Stimulated activated CD4-positive, alpha-beta T cell treated with anti-CD3 and anti-CD28 coated beads, Interleukin-1b, Interleukin-23, amount 100 ng/mL, for 1 hour (primary cell): ENCODE measurements around the gene NEK1.
"Not testable (repeated sequence)": the region's sequence is repeated elsewhere in the genome, so short reads cannot be mapped to it uniquely, and the experiment has no call there.

Experiments used
- DNase-seq, 2 donors: peaks; one replicate each; pipeline ENCODE4 v3.0.0-alpha.2; 2020; ENCODE audit warnings: low read depth in 2 of 2

Gene NEK1

DNA sequence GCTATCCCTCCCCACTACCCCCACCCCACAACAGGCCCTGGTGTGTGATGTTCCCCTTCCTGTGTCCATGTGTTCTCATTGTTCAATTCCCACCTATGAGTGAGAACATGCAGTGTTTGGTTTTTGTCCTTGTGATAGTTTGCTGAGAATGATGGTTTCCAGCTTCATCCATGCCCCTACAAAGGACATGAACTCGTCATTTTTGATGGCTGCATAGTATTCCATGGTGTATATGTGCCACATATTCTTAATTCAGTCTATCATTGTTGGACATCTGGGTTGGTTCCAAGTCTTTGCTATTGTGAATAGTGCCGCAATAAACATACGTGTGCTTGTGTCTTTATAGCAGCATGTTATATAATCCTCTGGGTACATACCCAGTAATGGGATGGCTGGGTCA is 118.1 kb downstream of the NEK1 start:
- DNase-seq, result not testable (repeated sequence)

DNA sequence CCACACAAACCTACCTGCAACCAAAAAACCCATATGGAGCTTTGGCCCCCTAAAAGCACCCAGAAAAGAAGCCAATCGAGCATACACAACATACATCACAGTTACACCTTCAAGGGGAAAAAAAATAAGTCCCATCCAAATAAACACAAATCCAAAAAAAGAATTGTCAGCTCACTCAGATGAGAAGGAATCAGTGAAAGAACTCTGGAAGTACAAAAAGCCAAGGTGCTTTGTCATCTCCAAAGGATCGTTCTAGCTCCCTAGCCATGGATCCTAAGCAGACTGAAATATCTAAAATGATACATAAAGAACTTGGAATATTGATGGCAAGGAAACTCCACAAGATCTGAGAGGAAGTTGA is 119.2 kb downstream of the NEK1 start:
- no peak for DNase-seq

DNA sequence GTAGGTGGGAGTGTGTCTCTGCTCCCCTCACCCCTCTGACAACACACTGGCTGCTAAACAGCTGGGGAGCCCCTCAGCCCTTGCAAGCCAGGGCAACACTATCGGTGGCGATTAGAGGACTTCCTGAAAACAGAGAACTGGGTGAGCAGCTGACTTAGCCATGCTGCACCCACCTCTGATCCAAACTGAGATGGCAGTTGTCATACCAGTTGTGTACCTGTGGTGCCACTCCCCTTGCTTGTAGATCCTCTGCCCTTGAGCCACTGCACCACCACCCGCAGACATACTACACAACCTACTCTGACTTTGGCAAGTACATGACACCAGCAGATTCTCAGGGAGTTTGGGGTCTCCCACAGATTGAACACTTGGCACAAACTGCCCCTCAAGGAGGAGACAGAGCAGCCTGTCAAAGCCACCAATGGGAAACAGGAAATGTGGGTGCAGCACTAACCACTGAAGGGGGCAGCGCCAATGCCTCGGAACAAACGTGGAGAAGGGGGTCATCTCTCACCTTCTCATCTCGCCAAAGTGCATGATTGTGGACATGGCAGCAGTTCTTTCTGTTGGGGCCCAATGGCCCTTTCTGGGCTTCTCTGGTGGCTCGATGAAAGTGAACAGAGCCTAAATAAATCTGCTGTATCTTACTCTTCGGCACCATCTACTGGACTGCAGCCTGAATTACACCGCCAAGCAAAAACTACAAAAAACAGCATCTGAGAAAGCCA is 119.8 kb downstream of the NEK1 start:
- DNase-seq, result no peak

DNA sequence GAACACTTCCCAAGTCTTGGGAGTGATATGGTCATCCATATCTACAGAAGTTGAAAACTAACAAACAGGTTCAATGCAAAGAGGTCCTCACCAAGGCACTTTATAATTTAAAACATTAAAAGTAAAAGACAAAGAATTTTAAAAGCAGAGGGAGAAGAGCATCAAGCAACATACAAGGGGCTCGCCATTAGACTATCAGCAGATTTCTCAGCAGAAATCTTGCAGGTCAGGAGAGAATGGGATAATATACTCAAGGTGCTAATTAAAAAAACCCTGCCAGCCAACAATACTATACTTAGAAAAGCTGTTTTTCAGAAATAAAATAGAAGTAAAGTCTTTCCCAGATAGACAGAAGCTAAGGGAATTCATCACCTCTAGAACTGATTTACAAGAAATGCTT is 121.2 kb downstream of the NEK1 start:
- DNase-seq, result no peak

DNA sequence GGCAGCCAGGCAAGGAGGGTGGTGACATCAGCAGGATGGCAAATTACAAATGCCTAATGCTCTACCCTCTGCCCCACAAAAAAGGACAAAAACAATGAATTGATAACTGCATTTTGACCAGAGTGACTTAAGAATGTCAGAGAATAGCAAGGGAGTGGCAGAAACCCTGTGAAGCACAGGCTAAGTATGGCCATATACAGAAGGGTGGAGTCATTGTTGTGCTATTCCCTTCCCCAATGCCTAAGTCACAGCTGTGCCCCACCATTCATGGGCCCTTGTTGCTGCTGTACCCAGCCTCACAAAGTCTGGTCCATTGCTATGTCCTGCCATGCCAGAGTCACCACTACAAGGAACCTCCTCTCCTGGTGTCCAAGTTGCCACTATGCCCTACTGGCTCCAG is 123.1 kb downstream of the NEK1 start:
- DNase-seq, result no peak

DNA sequence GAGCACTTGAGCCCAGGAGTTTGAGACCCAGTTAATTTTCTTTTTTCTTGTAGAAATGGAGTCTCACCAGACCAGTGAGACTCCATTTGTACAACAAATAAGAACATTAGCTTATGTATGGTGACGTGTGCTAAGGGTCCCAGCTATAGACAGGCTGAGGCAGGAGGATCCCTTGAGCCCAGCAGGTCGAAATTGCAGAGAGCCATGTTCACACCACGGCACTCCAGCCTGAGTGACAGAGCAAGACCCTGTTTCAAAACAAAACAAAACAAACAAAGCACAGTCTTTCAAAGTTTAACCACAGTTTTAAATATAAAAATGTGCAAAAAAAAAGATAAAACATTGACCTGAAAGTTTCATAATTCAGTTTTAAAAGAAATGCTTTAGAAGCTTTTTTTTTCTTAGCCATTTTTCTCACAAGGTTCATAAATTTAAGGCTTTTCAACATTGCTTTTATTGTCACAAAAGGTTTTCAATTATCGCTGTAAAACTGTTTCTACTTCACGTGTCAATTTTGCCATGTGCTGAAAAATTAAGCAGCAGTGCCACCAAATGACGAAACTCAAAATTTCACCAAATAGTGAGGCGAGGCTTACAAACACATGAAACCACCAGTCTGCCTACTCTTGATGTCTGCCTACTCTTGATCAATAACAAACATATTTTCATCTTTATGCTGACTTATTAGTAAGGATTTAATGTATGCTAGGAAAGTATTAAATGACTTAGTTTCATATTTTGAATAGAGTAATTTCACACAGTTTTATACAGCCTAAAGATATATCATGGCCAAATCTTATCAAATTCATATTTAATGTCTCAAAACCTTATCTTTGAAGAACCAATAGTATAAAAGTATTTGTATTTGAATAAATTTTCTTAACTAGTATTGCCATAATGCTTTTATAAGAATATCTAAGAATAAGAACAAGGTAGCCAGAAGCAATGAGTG is 126.3 kb downstream of the NEK1 start:
- DNase-seq, result no peak

DNA sequence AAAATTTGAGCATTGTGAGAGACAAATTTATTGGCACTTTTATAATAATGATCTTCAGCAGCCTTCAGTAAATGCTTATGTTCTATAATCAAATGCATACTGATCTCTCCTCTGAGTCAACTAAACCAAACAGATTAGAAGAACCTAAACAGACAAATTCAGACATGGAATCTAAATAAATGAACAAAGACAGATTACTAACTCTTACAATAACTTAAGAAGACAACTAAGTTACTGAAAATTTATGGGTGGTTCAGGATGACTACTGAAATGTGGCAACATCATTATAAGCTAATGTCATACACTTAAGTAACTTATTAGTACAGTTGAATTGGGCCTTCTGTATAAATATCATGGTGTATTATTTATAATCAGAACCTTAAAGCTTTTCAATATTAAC is 127.3 kb downstream of the NEK1 start:
- no peak for DNase-seq

DNA sequence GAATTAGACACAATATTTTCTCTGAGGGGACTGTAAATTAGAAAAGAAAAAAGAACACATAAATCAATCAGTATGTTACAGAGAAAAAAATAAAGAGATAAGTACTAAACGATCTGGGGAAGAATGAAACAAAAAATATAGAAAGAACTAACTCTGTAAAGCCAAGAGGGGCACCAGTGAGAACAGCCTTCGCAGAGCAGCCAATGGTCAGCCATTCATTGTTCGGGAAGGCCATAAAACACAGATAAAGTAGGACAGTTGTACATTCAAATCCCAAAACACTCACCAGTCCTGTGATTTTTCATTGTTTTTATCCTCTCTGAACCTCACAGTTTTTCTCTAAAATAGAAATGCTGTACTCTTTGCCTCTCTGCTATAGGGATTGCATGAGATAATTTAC is 127.9 kb downstream of the NEK1 start:
- no peak for DNase-seq

DNA sequence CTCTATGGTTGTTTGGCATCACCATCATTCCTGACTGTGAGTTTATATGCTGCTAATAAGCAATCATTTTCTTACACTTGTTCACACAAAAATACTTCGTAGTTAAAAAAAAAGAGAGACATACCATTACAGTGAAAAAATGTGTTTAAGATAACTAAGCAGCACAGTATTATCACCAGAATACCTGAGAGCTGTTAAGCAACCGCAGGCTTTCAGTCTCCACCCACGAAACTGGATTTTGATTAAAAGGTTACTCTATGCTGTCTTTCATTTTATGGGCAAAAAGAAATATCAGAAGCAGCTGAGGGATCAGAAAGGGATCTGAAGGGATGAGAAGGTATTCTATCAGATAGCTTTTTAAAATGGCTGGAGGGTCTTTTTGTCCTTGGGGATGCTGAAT is 148.3 kb downstream of the NEK1 start:
- no peak for DNase-seq

DNA sequence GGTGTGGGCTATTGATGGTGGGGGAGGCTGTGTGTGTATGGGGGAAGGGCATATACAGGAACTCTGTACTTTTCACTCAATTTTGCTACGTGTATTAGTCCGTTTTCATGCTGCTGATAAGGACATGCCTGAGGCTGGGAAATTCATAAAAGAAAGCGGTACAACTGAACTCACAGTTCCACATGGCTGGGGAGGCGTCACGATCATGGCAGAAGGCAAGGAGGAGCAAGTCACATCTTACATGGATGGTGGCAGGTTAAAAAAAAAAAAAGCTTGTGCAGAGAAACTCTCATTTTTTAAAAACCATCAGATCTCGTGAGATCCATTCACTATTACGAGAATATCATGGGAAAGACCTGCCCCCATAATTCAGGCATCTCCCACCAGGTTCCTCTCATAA is 152.3 kb downstream of the NEK1 start:
- DNase-seq, result no peak

DNA sequence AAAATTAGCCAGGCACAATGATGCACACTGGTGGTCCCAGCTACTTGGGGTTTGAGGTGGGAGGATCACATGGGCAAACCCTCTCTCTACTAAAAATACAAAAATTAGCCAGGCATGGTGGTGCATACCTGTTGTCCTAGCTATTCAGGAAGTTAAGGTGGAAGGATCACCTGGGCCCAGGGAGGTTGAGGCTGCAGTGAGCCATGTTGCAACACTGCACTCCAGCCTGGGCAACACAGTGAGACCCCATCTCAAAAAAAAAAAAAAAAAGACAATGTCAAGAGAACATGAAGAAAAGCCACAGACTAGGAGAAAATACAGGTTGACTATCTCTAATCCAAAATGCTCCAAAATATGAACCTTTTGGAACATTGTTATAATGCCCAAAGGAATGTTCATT is 153.8 kb downstream of the NEK1 start:
- DNase-seq, result no peak

DNA sequence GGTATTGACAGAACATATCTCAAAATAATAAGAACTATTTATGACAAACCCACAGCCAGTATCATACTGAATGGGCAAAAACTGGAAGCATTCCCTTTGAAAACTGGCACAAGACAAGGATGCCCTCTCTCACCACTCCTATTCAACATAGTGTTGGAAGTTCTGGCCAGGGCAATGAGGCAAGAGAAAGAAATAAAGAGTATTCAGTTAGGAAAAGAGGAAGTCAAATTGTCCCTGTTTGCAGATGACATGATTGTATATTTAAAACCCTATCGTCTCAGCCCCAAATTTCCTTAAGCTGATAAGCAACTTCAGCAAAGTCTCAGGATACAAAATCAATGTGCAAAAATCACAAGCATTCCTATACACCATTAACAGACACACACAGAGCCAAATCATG is 159.7 kb downstream of the NEK1 start:
- not testable (repeated sequence) for DNase-seq

DNA sequence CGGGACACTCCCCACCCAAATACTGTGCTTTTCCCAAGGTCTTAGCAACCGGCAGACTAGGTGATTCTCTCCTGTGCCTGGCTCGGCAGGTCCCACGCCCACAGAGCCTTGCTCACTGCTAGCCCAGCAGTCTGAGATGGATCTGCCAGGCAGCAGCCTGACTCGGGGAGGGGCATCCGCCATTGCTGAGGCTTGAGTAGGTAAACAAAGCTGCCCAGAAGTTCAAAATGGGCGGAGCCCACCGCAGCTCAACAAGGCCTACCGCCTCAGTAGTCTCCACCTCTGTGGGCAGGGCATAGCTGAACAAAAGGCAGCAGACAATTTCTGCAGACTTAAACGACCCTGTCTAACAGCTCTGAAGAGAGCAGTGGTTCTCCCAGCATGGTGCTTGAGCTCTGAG is 163.4 kb downstream of the NEK1 start:
- not testable (repeated sequence) for DNase-seq

DNA sequence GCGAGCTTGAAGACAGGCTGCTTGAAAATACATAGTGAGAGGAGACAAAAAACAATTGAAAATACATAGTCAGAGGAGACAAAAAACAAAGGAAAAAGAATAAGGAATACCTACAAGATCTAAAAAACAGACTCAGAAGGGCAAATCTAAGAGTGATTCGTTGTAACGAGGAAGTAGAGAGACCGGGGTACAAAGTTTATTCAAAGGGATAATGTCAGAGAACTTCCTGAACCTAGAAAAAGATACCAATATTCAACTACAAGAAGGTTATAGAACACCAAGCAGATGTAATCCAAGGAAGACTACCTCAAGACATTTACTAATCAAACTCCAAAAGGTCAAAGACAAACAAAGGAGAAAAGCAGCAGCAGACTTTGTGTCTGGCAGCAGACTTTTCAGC is 165.6 kb downstream of the NEK1 start:
- no peak for DNase-seq

DNA sequence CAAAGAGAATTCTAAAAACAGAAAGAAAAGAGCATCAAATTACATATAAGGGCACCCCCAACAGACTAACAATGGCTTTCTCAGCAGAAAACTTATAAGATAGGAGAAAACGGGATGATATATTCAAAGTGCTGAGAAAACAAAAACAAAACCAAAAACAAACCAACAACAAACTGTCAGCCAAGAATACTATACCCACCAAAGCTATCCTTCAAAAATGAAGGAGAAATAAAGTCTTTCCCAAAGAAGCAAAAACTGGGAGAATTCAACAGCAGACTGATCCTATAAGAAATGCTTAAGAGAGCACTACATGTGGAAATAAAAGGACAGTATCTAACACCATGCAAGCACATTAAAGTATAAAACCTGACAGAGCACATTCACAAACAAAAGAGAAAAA is 168.6 kb downstream of the NEK1 start:
- no peak for DNase-seq

DNA sequence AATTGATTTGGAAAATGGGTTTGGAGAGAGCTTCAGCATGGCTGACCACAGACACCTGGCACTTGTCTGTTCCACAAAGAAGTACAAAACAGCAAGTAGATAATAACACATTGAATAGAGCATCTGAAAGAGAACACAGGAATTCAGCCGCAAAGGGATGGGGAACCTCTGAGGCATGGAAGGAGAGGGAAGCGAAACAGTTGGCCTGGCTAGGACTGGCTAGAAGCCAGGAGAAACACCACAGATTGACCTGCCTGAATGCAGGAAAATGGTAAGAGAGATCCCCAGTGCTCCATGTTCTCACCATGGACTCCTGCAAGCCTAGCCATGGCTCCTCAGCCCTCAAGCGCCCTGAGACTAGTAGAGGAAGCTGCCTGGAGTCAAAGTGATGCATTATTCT is 171.9 kb downstream of the NEK1 start:
- DNase-seq, result no peak

DNA sequence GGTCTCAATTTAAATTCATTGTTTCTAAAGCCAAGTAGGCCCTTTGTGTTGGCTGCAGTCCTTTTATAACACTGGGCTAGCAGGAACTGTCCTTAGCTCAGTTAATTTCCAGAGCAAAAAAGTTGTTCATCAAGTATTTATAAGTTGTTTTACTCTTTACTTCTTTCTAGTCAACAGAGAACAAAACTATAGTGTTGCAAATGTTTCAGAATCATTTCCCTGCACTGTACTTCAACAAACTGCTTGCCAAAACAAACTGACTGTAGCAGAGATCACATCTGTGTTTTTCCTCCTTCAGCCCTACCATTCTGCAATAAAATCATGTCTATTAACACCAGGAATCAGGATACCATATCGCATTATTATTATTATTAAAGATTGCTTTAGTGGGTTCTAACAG is 173.1 kb downstream of the NEK1 start:
- DNase-seq, result no peak

DNA sequence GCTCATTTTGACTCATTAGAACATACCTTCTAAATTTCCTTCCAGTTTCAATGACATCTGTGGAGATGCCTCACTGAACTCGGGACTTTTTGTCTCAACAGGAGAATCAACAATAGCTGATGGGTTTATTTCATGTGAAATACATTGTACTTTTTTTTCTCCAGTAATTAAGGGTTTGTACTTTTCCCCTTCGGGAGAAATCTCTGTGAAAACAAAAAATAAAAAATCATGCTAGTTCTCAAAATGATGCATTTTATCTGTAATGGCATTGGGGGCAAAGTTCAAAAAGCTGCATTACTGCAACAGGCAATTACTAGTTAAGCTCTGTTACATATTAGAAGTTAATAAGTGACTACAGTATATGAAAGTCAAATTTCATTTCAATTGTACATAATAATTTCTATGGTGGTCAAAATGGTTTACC is 174.3 kb downstream of the NEK1 start:
- no peak for DNase-seq

DNA sequence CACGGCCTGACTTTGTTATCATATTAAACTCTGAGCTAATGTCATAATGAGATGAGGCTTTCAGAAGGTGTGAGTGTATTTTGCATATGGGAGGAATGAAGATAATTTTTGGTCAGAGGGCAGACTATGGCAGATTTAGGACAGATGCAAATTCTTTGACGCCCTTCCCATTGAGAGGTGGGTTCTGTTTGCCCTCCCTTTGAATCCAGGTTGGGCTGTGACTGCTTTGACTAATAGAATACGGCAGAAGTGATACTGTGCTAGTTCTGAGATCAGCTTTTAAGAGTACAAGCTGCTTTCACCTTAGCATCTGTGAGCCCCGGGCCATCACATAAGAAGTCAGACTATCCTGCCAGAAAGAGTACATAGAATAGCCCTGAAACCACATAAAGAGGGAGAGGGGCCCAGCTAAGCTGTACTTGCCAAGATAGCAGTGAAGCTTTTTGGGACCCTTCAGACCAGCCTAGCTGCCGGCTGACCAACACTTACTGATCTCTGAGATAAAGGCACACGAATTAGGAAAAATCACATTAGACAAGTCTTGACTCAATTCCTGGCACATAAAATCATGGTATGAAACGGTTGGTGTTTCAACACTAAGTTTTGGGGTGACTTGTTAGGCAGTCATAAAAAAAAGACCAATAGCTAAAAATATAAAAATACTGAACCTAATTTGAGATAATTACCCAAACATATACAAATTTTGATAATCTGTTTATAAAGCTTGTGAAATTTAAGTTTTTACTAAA is 174.9 kb downstream of the NEK1 start:
- no peak for DNase-seq

DNA sequence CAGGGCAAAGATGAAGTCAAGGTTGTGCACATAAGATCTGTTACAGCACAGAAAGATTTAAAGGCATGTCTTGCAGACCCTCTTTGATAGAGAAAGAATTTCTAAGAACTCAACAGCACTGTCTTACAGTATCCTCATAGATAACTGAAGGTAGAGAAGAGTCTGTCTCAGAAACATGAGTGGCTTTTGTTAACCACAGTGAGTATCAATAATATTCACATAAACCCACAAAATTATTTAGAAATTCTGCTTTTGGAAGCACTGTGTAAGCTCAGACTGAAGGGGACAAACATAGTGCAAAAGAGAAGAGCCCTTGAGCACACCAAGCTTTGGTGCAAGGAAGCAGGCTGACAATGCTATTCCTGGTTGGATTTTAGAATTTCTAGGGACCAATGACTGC is 175.6 kb downstream of the NEK1 start:
- DNase-seq, result no peak

DNA sequence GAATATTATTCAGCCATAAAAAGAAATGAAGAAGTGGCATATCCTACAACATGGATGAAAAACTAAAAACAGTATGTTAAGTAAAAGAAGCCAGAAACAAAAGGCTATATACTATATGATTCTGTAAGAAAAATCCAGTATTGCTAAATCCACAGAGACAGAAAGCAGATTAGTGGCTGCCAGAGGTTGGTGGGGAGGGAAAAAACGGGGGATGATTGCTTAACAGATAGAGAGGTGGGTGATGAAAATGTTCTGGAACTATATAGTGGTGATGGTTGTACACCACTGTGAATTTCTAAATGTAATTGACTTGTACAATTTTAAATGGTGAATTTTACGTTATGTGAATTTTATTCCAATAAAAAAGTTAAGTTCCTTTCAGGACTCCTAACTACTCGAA is 184.0 kb downstream of the NEK1 start:
- no peak for DNase-seq

DNA sequence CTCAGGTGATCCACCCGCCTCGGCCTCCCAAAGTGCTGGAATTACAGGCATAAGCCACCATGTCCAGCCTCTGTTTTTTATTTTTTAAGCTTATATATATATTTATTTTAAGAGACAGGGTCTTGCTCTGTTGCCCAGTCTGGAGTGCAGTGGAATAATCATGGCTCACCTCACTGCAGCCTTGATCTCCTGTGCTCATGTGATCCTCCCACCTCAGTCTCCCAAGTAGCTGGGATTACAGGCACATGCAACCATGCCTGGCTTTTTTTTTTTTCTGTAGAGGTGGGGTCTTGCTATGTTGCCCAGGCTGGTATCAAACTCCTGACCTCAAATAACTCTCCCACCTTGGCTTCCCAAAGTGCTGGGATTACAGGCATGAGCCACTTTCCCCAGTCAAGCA is 184.7 kb downstream of the NEK1 start:
- DNase-seq, result not testable (repeated sequence)

DNA sequence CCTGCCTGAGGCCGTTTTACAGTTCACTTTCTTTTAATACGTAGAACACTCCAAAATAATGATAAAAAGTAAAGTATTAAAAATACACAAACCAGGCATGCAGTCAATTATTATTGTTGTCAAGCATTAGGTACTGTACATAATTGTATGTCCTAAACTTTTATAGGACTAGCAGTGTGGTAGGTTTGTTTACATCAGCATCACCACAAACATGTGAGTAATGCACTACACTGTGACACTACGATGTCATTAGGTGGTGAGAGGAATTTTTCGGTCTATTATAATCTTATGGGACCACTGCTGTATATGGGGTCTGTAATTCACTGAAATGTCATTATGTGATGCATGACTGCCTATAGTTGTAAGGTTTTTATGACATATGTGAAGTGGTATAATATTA is 192.1 kb downstream of the NEK1 start:
- DNase-seq, result no peak
